Measurements from ENCODE around the gene FAM120A.
A peak's percentile ranks its signal among the peaks of the same experiment; 100 is the strongest.

FAM120A gene

DNA sequence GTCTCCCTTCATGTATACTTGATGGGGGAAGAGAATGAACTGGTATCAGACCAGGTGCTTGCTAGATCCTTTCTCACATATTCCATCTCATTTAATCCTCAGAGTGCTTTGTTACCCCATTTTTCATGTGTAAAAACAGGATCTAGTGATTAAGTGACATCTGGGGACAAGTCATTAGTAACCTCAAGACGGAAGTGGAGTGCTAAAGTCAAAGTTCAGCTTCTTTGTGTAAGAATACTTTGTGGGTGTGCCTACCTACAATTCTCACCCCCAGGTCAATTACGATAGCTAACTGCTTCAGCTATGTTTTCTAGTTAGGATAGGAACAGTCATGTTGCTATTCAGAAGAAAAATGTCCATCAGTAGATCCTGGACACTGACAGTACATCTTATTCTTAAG, 5.0 kb downstream of the FAM120A start:
- Mint-ChIP-seq H3K27me3 (ENCODE audit: low read depth) (no peaks in the 10 kb centered on the region), H3K4me3 (peak overlapping the region; percentile 54), H3K27ac (peak overlapping the region; percentile 67), H3K4me1 (ENCODE audit: low read depth) (peaks cover 63% of the 10 kb centered on the region), H3K36me3 (ENCODE audit: low read depth) (peaks cover 53% of the 10 kb centered on the region), H3K9me3 (no peaks in the 10 kb centered on the region)
- no peak for DNase-seq (ENCODE audit: low spot score)

DNA sequence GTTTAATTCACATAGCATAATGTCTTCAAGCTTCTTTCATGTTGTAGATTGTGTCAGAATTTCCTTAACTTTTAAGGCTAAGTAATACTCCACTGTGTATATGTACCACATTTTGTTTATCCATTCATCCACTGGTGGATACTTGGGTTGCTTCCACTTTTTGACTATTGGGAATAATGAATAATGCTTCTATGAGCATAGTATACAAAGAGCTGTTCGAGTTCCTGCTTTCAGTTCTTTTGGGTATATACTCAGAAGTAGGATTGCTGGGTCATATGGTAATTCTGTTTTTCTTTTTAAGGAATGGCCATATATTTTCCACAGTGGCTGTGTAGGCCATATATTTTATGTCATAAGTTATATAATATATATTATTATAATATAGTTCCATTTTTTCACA, 5.5 kb downstream of the FAM120A start:
- Mint-ChIP-seq H3K4me3 (peak overlapping the region; percentile 54), H3K27me3 (ENCODE audit: low read depth) (no peaks in the 10 kb centered on the region), H3K9me3 (no peaks in the 10 kb centered on the region), H3K36me3 (ENCODE audit: low read depth) (peaks cover 53% of the 10 kb centered on the region), H3K27ac (no peak overlapping the region), H3K4me1 (ENCODE audit: low read depth) (peaks cover 67% of the 10 kb centered on the region)
- no peak for DNase-seq (ENCODE audit: low spot score)

DNA sequence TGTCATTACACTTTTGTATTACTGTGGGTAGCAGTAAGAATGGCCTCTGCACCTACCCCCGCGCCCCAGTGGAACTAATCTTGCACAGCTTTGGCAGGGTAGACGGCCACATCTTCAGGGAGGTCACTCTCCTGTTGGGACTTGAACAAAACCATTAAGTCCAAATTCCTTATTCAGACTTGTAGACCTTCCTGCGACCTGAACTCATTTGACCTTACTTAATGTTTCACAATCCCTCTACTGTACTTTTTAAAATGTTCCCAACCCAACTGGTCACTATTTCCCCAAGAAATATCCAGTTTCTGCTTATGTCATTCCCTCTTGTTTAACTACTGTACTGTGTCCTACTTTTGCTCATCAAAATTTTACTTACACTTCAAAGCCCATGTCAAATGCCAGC, 7.2 kb downstream of the FAM120A start:
- Mint-ChIP-seq H3K27ac (peak overlapping the region; percentile 24), H3K4me3 (peak overlapping the region; percentile 28), H3K36me3 (ENCODE audit: low read depth) (peaks cover 50% of the 10 kb centered on the region), H3K9me3 (no peaks in the 10 kb centered on the region), H3K4me1 (ENCODE audit: low read depth) (peaks cover 79% of the 10 kb centered on the region), H3K27me3 (ENCODE audit: low read depth) (no peaks in the 10 kb centered on the region)
- DNase-seq (ENCODE audit: low spot score), result no peak

DNA sequence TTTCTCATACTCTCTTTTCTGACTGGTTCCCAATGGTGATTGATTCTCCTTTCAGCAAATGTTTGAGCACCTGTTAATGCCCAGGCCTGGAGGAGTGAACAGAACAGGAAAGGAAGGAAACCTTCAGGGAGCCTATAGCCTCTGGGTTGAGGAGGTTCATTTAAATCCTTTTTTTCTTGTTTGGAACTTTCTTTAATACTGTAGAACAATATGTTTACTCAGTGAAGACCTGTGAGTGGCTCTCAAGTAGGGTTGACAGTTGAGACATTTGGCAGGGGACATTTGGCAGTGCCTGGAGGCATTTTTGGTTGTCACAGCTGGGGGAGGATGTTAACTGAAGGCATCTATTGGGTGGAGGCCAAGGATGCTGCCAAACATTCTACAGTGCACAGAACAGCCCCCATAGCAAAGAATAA, 8.0 kb downstream of the FAM120A start:
- H3K4me1 Mint-ChIP-seq (ENCODE audit: low read depth), result peaks cover 81% of the 10 kb centered on the region
- H3K27me3 Mint-ChIP-seq (ENCODE audit: low read depth), result no peaks in the 10 kb centered on the region
- H3K27ac Mint-ChIP-seq, result peak overlapping the region; percentile 65
- H3K36me3 Mint-ChIP-seq (ENCODE audit: low read depth), result peaks cover 46% of the 10 kb centered on the region
- peak overlapping the region; percentile 32 for H3K4me3 Mint-ChIP-seq
- H3K9me3 Mint-ChIP-seq, result no peaks in the 10 kb centered on the region
- DNase-seq (ENCODE audit: low spot score), result no peak

DNA sequence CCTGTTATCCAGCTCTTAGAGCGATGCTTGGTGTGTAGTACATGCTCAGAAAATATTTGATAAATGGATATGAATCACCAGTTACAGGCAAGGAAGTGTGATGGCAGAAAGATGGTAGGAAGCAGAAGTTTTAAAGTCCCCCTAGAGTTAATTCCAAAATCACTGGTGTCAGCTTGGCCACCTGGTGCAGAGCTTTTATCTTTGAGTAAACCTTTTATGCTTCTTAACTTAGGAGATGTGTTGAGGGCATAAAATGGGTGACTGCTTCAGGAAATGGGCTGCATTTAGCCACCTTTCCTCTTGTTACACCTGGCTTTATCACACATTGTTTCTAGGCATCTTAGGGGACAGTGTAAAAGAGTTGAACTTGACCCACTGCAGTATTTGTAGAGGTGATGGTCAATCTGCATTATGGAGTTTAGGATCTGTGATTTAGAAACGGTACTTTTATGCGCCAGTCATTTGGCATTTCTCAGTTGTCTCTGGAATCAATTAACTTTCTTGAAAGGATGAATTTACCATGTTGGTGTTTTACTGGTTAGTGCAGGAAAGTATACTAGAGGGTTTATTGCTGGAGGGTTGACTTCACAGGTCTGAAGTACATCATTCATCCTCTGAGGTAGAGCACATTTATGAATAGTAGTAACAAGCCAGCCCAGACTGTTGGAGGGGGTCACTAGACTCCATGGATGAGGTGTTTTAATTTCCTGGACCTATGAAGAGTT, 9.4 kb downstream of the FAM120A start:
- peaks cover 51% of the 10 kb centered on the region for H3K36me3 Mint-ChIP-seq (ENCODE audit: low read depth)

DNA sequence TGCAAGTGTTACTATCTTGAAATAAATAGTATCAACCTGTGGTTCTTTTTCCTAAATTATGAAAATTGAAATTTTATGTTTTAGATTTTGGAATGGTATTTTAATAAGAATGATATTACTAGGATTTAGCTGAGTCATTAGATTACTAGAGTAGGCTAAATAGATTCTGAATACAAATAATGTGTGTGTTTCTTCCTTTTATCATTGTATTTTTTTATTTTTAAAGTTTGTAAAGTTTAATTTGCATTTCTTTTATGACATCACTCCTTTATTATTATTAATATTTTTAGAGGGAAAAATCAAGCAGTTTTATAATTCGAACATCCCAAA, 9.9 kb downstream of the FAM120A start:
- no peak for DNase-seq (ENCODE audit: low spot score)
- no peak overlapping the region for H3K27ac Mint-ChIP-seq
- H3K9me3 Mint-ChIP-seq, result no peaks in the 10 kb centered on the region
- peaks cover 84% of the 10 kb centered on the region for H3K4me1 Mint-ChIP-seq (ENCODE audit: low read depth)
- peaks cover 49% of the 10 kb centered on the region for H3K36me3 Mint-ChIP-seq (ENCODE audit: low read depth)
- H3K4me3 Mint-ChIP-seq, result no peak overlapping the region
- no peaks in the 10 kb centered on the region for H3K27me3 Mint-ChIP-seq (ENCODE audit: low read depth)

More for the DNA sequence above, 9.4 kb downstream of the FAM120A start:
- Mint-ChIP-seq H3K27me3 (ENCODE audit: low read depth) (no peaks in the 10 kb centered on the region), H3K27ac (peak overlapping the region; percentile 45), H3K9me3 (no peaks in the 10 kb centered on the region), H3K4me1 (ENCODE audit: low read depth) (peaks cover 84% of the 10 kb centered on the region), H3K4me3 (peak overlapping the region; percentile 27)
- DNase-seq (ENCODE audit: low spot score), result no peak

DNA sequence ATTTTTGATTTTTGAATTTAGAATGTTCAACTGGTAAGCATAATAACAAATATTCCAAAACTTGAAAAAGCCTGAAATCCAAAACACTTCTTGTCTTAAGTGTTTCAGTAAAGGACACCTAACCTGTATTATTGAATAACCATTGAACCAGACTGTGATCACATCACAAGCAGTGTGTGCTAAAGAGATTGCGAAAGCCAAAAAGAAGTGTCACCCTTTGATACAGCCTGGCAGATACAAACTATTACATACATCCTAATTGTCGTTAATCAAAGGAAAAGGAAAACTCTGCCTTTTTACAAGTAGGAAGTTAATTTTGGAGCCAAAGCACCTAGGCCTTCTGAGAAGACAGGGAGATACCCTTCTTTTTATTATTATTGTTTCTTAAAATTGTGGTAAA, 10.3 kb downstream of the FAM120A start:
- H3K36me3 Mint-ChIP-seq (ENCODE audit: low read depth), result peaks cover 48% of the 10 kb centered on the region
- H3K9me3 Mint-ChIP-seq, result no peaks in the 10 kb centered on the region
- H3K27me3 Mint-ChIP-seq (ENCODE audit: low read depth), result no peaks in the 10 kb centered on the region
- peak overlapping the region; percentile 20 for H3K27ac Mint-ChIP-seq
- H3K4me1 Mint-ChIP-seq (ENCODE audit: low read depth), result peaks cover 84% of the 10 kb centered on the region
- DNase-seq (ENCODE audit: low spot score), result no peak
- H3K4me3 Mint-ChIP-seq, result peak overlapping the region; percentile 51

DNA sequence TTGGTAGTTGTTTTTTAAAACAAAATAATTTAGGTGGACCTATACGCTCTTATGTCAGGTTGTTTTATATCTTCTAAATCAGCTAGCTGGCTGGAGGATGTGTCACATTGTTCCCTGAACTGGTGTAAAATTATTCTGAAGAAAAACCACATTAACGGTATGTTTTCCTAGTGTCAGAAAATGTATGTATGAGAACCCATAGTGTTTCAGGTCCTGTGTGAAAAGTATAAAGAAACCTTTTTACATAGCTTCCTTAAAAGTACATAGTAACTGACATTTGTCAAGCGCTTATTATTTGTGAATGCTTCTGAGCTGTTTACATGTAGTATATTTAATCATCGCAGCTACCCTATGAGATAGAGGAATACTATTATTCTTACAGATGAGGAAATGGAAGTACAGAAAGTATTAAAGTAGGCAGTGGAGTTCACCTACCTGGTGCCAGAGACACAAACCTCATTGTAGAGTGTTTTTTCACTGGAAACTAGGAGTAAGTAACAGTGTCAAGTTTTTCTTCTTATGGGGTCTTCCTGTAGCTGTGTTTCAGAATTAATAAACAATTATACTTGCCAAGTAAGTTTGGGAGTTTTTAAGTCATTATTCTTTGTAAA, 12.3 kb downstream of the FAM120A start:
- Mint-ChIP-seq H3K4me3 (peak overlapping the region; percentile 80), H3K4me1 (ENCODE audit: low read depth) (peaks cover 85% of the 10 kb centered on the region)
- peak; percentile 27 for DNase-seq (ENCODE audit: low spot score)

DNA sequence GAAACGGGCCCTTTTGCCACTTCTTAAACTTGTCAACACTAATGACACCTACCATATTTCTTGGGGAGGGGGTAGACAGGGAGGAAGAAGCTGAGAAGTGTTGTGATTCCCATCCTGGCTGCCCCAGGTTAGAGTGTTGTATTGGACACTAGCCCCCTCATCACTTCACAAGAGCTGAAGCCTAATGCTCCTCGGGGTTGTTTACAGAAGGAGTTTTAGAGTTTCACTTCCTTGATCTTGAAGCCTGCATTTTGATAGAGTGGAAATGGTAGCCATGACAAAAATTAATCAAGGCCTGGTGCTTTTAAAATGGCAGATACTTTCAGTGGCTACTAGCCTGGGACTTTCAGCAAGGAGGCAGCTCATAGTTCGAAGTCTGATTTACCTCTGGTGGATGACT, 12.9 kb downstream of the FAM120A start:
- peak overlapping the region; percentile 80 for H3K4me3 Mint-ChIP-seq

More for the DNA sequence above, 12.3 kb downstream of the FAM120A start:
- H3K27me3 Mint-ChIP-seq (ENCODE audit: low read depth), result no peaks in the 10 kb centered on the region
- no peaks in the 10 kb centered on the region for H3K9me3 Mint-ChIP-seq
- peak overlapping the region; percentile 92 for H3K27ac Mint-ChIP-seq
- peaks cover 49% of the 10 kb centered on the region for H3K36me3 Mint-ChIP-seq (ENCODE audit: low read depth)

DNA sequence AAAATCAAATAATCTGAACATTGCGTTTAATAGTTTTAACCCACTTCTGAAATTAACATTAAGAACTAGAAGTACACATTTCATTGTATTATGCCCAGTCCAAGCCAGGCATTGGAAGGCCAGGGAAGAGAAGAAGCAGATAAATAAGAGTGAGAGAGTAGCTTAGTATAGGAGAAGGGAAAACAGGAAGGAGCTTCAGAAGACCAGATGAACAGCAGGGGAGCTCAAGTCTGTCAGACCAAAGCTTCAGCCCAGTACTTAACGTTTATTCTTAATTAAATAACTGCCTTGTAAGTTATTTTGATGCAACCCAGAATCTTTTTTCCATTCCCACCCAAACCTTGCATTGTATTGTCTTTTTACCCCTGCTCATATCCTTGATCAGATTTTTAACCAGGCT, 13.4 kb downstream of the FAM120A start:
- no peak for DNase-seq (ENCODE audit: low spot score)
- H3K27ac Mint-ChIP-seq, result peak overlapping the region; percentile 92
- H3K36me3 Mint-ChIP-seq (ENCODE audit: low read depth), result peaks cover 43% of the 10 kb centered on the region
- H3K4me3 Mint-ChIP-seq, result peak overlapping the region; percentile 80
- peaks cover 84% of the 10 kb centered on the region for H3K4me1 Mint-ChIP-seq (ENCODE audit: low read depth)
- H3K27me3 Mint-ChIP-seq (ENCODE audit: low read depth), result no peaks in the 10 kb centered on the region
- H3K9me3 Mint-ChIP-seq, result no peaks in the 10 kb centered on the region

More for the DNA sequence above, 12.9 kb downstream of the FAM120A start:
- Mint-ChIP-seq H3K9me3 (no peaks in the 10 kb centered on the region), H3K27ac (peak overlapping the region; percentile 92), H3K27me3 (ENCODE audit: low read depth) (no peaks in the 10 kb centered on the region), H3K36me3 (ENCODE audit: low read depth) (peaks cover 47% of the 10 kb centered on the region), H3K4me1 (ENCODE audit: low read depth) (peaks cover 85% of the 10 kb centered on the region)
- no peak for DNase-seq (ENCODE audit: low spot score)

DNA sequence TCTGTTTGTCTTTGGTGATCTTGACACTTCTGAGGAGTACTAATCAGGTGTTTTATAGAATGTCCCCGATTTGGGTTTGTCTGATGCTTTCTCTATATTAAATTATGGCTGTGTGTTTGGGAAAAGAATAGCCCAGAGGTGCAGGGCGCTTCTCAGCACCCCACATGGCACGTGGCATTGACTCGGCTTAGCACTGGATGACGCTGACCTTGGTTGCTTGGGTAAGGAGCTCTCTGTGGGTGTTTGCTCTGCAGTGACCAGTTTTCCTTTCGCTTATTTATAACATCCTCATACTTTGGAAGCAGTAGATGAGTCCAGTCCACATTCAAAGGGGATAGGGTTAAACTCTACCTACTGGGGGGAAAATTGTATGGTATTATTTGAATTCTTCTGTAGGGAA, 14.4 kb downstream of the FAM120A start:
- H3K27ac Mint-ChIP-seq, result peak overlapping the region; percentile 83
- DNase-seq (ENCODE audit: low spot score), result no peak
- peak overlapping the region; percentile 72 for H3K4me3 Mint-ChIP-seq
- H3K27me3 Mint-ChIP-seq (ENCODE audit: low read depth), result no peaks in the 10 kb centered on the region
- peaks cover 87% of the 10 kb centered on the region for H3K4me1 Mint-ChIP-seq (ENCODE audit: low read depth)
- no peaks in the 10 kb centered on the region for H3K9me3 Mint-ChIP-seq
- H3K36me3 Mint-ChIP-seq (ENCODE audit: low read depth), result peaks cover 45% of the 10 kb centered on the region

DNA sequence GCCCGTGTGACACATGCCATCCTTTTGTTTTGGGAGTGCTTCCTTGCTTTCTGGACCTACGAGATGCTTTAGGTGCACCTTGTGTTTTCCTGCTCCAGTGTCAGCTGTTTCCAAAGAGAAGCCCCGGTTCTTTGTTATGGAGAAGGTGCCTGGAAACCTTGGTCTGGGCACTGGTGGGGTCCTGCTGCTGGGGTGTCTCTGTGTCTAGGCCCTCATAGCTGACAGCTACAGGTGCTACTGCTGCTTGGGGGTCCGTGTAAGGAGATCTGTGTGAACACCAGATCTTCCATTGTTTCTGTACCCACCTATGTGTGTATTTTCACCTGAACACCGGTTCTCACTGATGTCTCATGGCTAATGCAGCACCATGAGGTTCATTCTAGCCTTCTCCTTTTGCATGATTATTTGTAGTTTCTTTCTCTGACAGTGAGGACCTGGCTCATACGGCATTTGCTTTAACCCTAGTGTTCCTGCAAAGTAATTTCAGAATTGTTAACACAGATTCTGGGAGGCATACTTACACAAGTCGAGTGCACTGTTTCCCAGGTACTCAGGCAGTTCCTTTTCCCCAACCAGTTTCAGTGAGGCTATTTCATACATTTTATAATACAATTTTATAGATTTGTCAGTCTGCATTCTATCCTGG, 15.1 kb downstream of the FAM120A start:
- H3K9me3 Mint-ChIP-seq, result no peaks in the 10 kb centered on the region
- peak overlapping the region; percentile 72 for H3K4me3 Mint-ChIP-seq
- DNase-seq (ENCODE audit: low spot score), result no peak
- peaks cover 90% of the 10 kb centered on the region for H3K4me1 Mint-ChIP-seq (ENCODE audit: low read depth)
- H3K36me3 Mint-ChIP-seq (ENCODE audit: low read depth), result peaks cover 48% of the 10 kb centered on the region
- no peaks in the 10 kb centered on the region for H3K27me3 Mint-ChIP-seq (ENCODE audit: low read depth)
- peak overlapping the region; percentile 83 for H3K27ac Mint-ChIP-seq

DNA sequence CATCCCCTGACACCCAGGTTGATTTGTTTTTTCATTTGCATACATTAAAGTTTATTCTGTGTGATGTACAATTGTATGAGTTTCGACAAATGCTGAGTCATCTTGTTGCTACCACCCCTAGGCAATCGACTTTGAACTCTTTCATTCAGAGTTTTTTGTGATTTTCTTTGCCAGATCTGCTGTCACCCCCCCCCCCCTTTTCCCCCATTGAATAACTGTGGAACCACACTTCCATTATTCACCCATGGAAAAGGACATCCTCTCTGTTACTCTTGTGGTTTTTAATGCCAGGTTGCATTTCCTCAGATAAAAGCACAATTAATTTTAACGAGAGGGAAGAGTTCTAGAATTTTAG, 15.6 kb downstream of the FAM120A start:
- Mint-ChIP-seq H3K4me1 (ENCODE audit: low read depth) (peaks cover 87% of the 10 kb centered on the region), H3K9me3 (no peaks in the 10 kb centered on the region), H3K36me3 (ENCODE audit: low read depth) (peaks cover 49% of the 10 kb centered on the region), H3K27me3 (ENCODE audit: low read depth) (no peaks in the 10 kb centered on the region), H3K27ac (peak overlapping the region; percentile 83), H3K4me3 (peak overlapping the region; percentile 72)
- no peak for DNase-seq (ENCODE audit: low spot score)

DNA sequence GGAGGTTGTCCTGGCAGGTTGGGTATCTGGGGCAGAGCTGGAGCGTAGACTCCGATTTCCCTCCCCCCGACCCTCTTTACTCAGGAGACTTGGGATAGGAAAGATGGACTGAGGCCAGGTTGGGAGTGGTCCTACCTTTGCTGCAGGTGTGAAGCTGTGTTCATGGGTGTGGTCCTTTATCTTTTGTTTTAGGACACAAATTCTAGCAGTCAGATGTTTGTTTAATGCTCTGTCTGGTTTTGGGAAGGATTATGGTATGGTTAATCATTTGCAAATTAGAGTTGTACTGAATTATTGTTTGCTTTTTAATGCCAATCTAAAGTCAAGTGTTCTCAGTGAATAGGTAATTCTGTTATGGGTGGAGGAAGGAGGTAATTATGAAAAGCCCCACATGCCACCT, 16.0 kb downstream of the FAM120A start:
- H3K4me3 Mint-ChIP-seq, result peak overlapping the region; percentile 72
- no peaks in the 10 kb centered on the region for H3K27me3 Mint-ChIP-seq (ENCODE audit: low read depth)
- H3K36me3 Mint-ChIP-seq (ENCODE audit: low read depth), result peaks cover 53% of the 10 kb centered on the region
- H3K9me3 Mint-ChIP-seq, result no peaks in the 10 kb centered on the region
- H3K4me1 Mint-ChIP-seq (ENCODE audit: low read depth), result peaks cover 89% of the 10 kb centered on the region
- H3K27ac Mint-ChIP-seq, result peak overlapping the region; percentile 83
- DNase-seq (ENCODE audit: low spot score), result no peak
